Fibroblast of mammary gland (primary cell): Measurements from ENCODE around the gene TPST2.
A peak's percentile ranks its signal among the peaks of the same experiment; 100 is the strongest.

Experiments used
- DNase-seq: peaks from one replicate; pipeline ENCODE4 v3.0.0-alpha.2; 2010; ENCODE audit warnings: low read depth
- H3K4me3 ChIP-seq: 2 replicates; pipeline ENCODE4 v1.5.1; 2011; ENCODE audit warnings: low read depth, mild to moderate bottlenecking, low read length, moderate library complexity; ENCODE audit not compliant: control insufficient read depth
- TF ChIP-seq, protein P1 (sequence below): conservative IDR thresholded peaks from 2 replicates; pipeline ENCODE4 v1.5.1; 2011; ENCODE audit warnings: low read depth, low read length, inconsistent platforms; ENCODE audit not compliant: control insufficient read depth, insufficient read depth

Gene TPST2

DNA sequence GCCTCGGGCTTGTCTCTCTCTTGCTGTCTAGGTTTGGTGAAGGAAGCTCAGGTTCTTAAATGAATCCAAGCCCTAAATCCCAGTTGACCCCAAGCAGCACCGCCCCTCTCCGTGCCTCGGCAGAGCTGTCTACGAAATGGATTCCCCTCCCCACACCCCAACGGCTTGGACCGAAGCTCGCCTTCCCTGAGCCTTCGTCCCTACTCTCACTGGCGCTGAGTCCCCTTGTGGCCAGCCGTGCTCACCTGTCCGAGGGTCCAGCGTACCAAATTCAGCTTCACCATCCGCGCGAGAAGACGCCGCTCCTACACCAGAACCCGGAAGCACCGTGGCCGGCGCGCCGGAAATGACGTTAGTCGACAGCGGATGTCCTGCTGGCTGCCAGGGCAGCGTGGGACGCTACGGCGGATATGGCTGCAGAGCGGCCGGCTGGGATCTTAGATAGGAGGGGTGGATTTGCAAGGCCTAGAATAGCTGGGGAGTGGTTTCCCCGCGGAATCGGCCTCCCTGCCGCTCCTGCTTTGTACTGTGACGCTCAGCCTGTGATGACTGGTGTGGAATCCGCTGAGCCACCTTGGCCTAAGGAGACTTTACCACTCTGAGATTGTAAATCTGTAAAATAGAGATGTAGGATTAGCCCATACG, 77.7 kb downstream of the TPST2 start, which contains the start of gene TFIP11:
Gene TFIP11, minus strand, starts transcription at position 325 of the 645 bp plus-strand sequence. CDS start 2,201 bp downstream, outside the sequence.
- DNase-seq, result peak; percentile 87
- TF ChIP-seq, protein P1, sequence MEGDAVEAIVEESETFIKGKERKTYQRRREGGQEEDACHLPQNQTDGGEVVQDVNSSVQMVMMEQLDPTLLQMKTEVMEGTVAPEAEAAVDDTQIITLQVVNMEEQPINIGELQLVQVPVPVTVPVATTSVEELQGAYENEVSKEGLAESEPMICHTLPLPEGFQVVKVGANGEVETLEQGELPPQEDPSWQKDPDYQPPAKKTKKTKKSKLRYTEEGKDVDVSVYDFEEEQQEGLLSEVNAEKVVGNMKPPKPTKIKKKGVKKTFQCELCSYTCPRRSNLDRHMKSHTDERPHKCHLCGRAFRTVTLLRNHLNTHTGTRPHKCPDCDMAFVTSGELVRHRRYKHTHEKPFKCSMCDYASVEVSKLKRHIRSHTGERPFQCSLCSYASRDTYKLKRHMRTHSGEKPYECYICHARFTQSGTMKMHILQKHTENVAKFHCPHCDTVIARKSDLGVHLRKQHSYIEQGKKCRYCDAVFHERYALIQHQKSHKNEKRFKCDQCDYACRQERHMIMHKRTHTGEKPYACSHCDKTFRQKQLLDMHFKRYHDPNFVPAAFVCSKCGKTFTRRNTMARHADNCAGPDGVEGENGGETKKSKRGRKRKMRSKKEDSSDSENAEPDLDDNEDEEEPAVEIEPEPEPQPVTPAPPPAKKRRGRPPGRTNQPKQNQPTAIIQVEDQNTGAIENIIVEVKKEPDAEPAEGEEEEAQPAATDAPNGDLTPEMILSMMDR, result no peak

DNA sequence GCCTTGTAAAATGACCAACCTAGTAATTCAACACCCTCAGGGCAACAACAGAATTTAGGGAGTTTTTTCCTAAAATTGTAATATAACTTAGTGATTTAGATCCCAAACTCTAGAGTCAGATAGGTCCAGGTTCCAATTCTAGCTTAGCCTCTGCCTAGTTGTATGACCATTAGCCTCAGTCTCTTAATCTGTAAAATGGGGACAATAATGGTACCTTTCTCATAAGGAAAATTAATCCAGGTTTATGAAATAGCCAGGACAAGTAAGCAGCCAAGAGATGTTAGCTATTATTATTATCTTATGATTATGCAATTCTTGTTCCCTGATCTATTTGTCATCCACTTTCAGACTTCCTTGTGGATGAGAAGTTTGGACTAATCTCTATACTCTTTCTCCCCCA, 81.8 kb downstream of the TPST2 start:
- no peak overlapping the region for H3K4me3 ChIP-seq
- no peak for DNase-seq
- TF ChIP-seq, protein P1, result no peak

More for the DNA sequence above, 77.7 kb downstream of the TPST2 start, which contains the start of gene TFIP11:
- peak within 1 kb of the TSS; percentile 99 for H3K4me3 ChIP-seq

DNA sequence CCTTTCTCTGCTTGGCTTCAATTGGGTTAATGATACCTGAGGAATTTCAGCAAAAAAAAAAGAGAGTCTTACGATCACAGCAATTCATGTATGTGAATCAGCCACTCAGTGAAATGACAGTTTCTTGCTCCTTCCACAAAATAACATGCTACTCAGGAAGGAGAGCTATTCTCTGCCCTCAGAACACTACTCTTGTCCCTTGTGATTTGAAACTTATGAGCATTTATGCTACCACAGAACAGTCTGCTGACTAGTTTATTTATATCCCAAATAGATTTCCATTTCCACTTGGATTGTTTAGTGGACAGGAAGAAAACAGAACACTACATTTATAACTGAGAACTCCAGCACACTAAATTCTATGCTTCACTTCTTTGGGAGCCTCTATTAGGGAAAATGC, 86.2 kb downstream of the TPST2 start:
- no peak overlapping the region for H3K4me3 ChIP-seq
- DNase-seq, result no peak
- TF ChIP-seq, protein P1, result no peak

DNA sequence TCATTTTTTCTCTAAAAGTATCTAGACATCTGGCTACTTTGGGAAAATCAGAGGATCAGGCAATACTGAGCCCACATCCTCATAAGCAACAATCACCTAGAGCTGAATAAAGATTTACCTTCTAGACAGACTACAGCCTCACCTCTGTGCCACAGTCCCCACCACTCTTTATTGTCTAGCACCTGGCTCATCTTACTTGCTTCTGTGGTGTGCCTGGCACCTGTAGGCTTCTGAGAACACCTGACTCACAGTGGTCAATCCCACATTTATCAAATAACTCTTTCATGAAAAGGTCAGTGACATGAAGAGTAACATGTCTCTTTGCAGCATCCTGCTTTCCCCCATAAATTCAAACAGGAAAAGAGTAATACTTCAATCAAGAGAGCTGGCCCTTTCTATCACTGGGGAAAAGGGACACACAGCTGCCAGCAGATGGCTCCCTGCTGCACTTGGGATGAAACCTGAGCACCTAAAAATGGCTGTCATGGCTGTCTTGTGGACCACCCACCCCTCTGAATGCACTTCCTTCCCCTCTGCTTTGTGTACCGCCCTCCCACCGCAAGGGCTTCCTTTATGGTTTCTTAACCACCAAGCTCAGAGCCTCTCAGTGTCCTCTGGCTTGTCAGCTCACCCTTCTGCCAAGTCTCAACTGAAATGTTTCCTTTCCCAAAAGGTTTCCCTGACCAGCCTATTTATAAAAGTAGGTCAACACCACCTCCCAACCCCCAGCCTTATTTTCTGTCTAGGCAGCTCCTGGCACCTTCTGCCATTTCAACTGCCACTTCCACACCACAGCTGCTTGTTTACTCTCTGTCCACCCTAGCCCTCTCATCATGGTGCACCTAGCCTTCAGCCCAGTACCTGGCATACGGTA, 87.0 kb downstream of the TPST2 start:
- no peak overlapping the region for H3K4me3 ChIP-seq
- peak; percentile 50 for DNase-seq
- TF ChIP-seq, protein P1, result peak; percentile 54

DNA sequence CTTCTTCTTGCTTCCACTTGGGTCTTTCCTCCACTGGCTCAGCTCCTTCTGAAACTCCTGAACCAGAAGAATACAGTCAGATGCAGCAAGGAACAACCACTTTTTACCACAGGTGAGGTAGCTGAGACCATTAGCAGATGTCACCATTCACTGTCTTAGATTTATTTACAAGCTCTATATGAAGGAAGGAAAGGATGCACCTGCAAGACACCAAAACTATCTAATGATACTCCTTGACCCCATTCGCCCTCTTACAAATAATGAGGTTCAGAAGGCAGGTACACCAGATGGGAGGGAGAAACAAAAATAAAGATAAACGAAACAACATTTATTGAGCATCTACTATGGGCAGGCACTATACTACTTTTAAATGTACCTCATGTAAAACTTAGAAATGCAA, 87.9 kb downstream of the TPST2 start:
- no peak for DNase-seq
- TF ChIP-seq, protein P1, result no peak
- H3K4me3 ChIP-seq, result no peak overlapping the region

DNA sequence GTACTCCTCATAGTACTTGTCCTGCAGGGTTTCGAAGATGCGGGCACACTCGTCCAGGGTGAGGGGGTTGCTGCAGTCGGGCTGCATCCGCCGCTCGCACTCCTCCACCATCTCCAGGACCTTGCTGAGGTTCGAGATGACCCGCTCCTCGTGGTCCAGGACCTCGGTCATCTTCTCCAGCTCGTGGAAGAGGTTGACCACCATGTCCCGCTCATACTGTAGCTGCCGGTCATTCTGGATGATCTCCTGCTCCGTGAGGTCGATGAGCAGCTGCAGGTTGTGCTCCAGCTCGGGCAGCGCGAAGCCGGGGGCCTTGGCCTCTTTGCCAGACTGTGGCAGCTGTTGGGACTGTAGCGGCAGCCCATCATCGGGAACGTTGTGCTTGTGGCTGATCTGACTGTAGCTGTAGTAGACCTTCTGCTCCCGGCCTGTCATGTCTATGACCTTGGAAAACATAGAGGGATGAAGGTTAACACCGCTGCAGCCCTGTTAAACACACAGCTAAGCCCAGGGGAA, 90.7 kb downstream of the TPST2 start:
- H3K4me3 ChIP-seq, result no peak overlapping the region

More for the DNA sequence above, 90.7 kb downstream of the TPST2 start:
- TF ChIP-seq, protein P1, result no peak
- no peak for DNase-seq
